HG02763 (cell line): ENCODE measurements around the gene TXK.
"Not testable (repeated sequence)": the region's sequence is repeated elsewhere in the genome, so short reads cannot be mapped to it uniquely, and the experiment has no call there.

Experiments used
- ATAC-seq: cut with Tn5 transposase; IDR thresholded peaks from one replicate; pipeline ENCODE4 v1.9.1; 2021; ENCODE audit warnings: mild to moderate bottlenecking, moderate library complexity; ENCODE audit not compliant: unreplicated experiment

Gene TXK

GRCh38 chr4:48134081-48134480 is at the start of gene TXK:
TSS of gene TXK (minus strand) at chr4:48134250. CDS start at chr4:48134170, 80 bp downstream.
- ATAC-seq: no peak

GRCh38 chr4:48180234-48180633 is 46.2 kb upstream of the TXK start:
- ATAC-seq: no peak

GRCh38 chr4:48178931-48179330 is 44.9 kb upstream of the TXK start:
- ATAC-seq: no peak

- no peak for ATAC-seq
Measured at GRCh38 chr4:48175806-48176205, 41.8 kb upstream of the TXK start.

- ATAC-seq: no peak
Measured at GRCh38 chr4:48175328-48175727, 41.3 kb upstream of the TXK start.

- ATAC-seq: peak; percentile 58
Measured at GRCh38 chr4:48173056-48173991, 39.3 kb upstream of the TXK start.

GRCh38 chr4:48172651-48173050 is 38.6 kb upstream of the TXK start:
- no peak for ATAC-seq

- no peak for ATAC-seq
Measured at GRCh38 chr4:48169636-48170035, 35.6 kb upstream of the TXK start.

- ATAC-seq: no peak
Measured at GRCh38 chr4:48167538-48168263, 33.7 kb upstream of the TXK start.

- ATAC-seq: not testable (repeated sequence)
Measured at GRCh38 chr4:48164561-48164960, 30.5 kb upstream of the TXK start.

GRCh38 chr4:48163746-48164145 is 29.7 kb upstream of the TXK start:
- ATAC-seq: no peak

GRCh38 chr4:48162162-48162561 is 28.1 kb upstream of the TXK start:
- no peak for ATAC-seq

- no peak for ATAC-seq
Measured at GRCh38 chr4:48157271-48157670, 23.2 kb upstream of the TXK start.

- ATAC-seq: no peak
Measured at GRCh38 chr4:48156423-48156822, 22.4 kb upstream of the TXK start.

- ATAC-seq: no peak
Measured at GRCh38 chr4:48153791-48154550, 19.9 kb upstream of the TXK start.

- no peak for ATAC-seq
Measured at GRCh38 chr4:48152259-48152658, 18.2 kb upstream of the TXK start.

GRCh38 chr4:48149827-48150370 is 15.8 kb upstream of the TXK start:
- no peak for ATAC-seq

- no peak for ATAC-seq
Measured at GRCh38 chr4:48147621-48148020, 13.6 kb upstream of the TXK start.

- no peak for ATAC-seq
Measured at GRCh38 chr4:48141048-48141447, 7.0 kb upstream of the TXK start.

GRCh38 chr4:48139691-48140090 is 5.6 kb upstream of the TXK start:
- no peak for ATAC-seq

- ATAC-seq: peak; percentile 68
Measured at GRCh38 chr4:48138936-48139335, 4.9 kb upstream of the TXK start.
